ENCODE data around the gene CORO2A. TPM values are rescaled to one million over a fixed set of nuclear protein-coding genes. Genes with fewer than 3 reads are reported as not detected.

Gene CORO2A
- total and polyA plus RNA-seq, 2 of the 13 experiments (the other 11 are each of a cell fraction or from before 2014, with no cell fraction given): 14.4 to 15.3 TPM

DNA sequence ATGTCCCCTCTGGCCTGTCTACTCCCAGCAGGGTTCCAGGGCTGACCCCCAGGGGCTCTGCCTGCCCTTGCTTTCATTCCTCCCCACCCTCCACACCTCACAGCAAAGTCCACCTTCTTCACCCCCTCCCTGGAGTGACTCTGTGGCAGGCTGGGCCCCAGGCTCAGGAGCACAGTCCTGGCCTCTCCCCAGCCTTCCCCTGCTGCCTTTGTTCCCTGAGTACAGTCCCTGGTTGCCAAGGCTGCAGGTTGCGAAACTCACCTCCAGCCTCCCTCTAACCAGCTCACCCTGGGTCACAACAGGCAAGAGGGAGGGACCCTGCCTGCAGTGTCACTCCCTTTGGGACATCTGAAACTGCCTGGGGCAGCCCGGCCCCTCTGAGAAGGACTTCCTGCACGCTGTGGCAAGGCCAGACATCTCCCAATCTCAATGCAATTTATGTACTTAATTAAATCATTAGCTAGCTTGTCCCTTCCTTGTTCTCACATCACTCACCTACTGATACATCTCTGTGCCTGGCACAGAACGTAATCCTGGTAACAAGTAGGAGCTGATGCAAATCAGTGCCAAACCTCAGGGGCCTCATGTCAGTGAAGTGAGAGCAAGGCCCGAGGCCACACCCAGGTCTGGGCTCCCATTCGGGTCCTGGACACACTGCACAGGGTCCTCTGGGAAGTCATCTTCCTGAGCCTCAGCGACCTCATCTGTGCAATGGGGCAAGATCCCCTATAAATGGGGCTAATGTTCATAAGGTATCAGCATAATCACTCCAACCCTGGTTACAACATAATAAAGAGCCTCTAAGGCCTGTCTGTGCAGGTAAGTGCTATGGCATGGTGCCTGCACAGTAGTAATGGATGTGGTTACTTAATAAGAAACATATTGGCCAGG, 46.1 kb downstream of the CORO2A start (continued):
- TF ChIP-seq, protein P1, sequence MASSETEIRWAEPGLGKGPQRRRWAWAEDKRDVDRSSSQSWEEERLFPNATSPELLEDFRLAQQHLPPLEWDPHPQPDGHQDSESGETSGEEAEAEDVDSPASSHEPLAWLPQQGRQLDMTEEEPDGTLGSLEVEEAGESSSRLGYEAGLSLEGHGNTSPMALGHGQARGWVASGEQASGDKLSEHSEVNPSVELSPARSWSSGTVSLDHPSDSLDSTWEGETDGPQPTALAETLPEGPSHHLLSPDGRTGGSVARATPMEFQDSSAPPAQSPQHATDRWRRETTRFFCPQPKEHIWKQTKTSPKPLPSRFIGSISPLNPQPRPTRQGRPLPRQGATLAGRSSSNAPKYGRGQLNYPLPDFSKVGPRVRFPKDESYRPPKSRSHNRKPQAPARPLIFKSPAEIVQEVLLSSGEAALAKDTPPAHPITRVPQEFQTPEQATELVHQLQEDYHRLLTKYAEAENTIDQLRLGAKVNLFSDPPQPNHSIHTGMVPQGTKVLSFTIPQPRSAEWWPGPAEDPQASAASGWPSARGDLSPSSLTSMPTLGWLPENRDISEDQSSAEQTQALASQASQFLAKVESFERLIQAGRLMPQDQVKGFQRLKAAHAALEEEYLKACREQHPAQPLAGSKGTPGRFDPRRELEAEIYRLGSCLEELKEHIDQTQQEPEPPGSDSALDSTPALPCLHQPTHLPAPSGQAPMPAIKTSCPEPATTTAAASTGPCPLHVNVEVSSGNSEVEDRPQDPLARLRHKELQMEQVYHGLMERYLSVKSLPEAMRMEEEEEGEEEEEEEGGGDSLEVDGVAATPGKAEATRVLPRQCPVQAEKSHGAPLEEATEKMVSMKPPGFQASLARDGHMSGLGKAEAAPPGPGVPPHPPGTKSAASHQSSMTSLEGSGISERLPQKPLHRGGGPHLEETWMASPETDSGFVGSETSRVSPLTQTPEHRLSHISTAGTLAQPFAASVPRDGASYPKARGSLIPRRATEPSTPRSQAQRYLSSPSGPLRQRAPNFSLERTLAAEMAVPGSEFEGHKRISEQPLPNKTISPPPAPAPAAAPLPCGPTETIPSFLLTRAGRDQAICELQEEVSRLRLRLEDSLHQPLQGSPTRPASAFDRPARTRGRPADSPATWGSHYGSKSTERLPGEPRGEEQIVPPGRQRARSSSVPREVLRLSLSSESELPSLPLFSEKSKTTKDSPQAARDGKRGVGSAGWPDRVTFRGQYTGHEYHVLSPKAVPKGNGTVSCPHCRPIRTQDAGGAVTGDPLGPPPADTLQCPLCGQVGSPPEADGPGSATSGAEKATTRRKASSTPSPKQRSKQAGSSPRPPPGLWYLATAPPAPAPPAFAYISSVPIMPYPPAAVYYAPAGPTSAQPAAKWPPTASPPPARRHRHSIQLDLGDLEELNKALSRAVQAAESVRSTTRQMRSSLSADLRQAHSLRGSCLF (CRISPR knock-in tag; IDR thresholded peaks at IDR 0.05; ENCODE audit: borderline replicate concordance): no peak
- TF ChIP-seq ZBTB4 (CRISPR knock-in tag; IDR thresholded peaks at IDR 0.05; ENCODE audit: borderline replicate concordance): no peak; the same call in 1 of the 2 replicates
- TF ChIP-seq GTF3A (CRISPR knock-in tag; conservative IDR thresholded peaks at IDR 0.05): no peak
- TF ChIP-seq ELF4 (CRISPR knock-in tag; IDR thresholded peaks at IDR 0.05; ENCODE audit: borderline replicate concordance): no peak
- TF ChIP-seq, protein P2, sequence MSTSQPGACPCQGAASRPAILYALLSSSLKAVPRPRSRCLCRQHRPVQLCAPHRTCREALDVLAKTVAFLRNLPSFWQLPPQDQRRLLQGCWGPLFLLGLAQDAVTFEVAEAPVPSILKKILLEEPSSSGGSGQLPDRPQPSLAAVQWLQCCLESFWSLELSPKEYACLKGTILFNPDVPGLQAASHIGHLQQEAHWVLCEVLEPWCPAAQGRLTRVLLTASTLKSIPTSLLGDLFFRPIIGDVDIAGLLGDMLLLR (CRISPR knock-in tag; IDR thresholded peaks at IDR 0.05): no peak
- 0 out of 2 replicates have a peak, but pooled peaks have one; percentile 39 for TF ChIP-seq HNRNPL (IDR thresholded peaks at IDR 0.05; ENCODE audit: low read depth, low read length)
- TF ChIP-seq SOX5 (CRISPR knock-in tag; IDR thresholded peaks at IDR 0.05; ENCODE audit: borderline replicate concordance): peak; percentile 85; the same call in 1 of the 2 replicates
- TF ChIP-seq KAT8 (CRISPR knock-in tag; IDR thresholded peaks at IDR 0.05): peak; percentile 78
- no peak for TF ChIP-seq CAMTA2 (CRISPR knock-in tag; IDR thresholded peaks at IDR 0.05; ENCODE audit: borderline replicate concordance)
- no peak for TF ChIP-seq NONO (IDR thresholded peaks at IDR 0.05)
- peak; percentile 85 for TF ChIP-seq NONO (CRISPR knock-in tag; conservative IDR thresholded peaks at IDR 0.05)
- no peak for TF ChIP-seq ZNF501 (CRISPR knock-in tag; IDR thresholded peaks at IDR 0.05)
- TF ChIP-seq ZFY (CRISPR knock-in tag; IDR thresholded peaks at IDR 0.05): peak; percentile 70
- TF ChIP-seq, protein P3, sequence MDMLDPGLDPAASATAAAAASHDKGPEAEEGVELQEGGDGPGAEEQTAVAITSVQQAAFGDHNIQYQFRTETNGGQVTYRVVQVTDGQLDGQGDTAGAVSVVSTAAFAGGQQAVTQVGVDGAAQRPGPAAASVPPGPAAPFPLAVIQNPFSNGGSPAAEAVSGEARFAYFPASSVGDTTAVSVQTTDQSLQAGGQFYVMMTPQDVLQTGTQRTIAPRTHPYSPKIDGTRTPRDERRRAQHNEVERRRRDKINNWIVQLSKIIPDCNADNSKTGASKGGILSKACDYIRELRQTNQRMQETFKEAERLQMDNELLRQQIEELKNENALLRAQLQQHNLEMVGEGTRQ (IDR thresholded peaks at IDR 0.05; ENCODE audit: low read depth, low read length): no peak
- TF ChIP-seq, protein P3 (CRISPR knock-in tag; IDR thresholded peaks at IDR 0.05; ENCODE audit: borderline replicate concordance): no peak

Data from HepG2 (cell line).